NCI-H128 (cell line): Measurements from ENCODE around the gene FMN1.
"Not testable (repeated sequence)": the region's sequence is repeated elsewhere in the genome, so short reads cannot be mapped to it uniquely, and the experiment has no call there.

Experiments
- DNase-seq: peaks from one replicate; lab custom pipeline; 2025; ENCODE audit not compliant: unreplicated experiment; lab: John Stamatoyannopoulos, UW

The FMN1 gene

DNA sequence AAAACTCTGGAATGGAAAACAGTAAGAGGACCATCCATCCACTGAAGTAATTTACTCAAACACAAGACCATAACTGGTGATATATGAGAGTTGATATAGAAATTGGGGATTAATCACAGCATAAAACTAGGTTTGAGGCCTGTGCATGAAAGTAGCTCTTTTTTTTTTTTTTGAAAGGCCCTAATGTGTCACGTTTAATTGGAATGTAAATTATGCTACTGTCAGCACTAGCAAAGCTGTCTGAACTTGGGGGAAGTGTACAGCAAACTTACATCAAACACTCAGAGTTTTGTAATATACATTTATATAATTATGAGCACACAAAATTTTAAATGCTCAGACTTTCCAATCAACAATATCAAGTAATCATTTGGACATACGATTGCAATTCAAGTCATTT, 322.6 kb downstream of the FMN1 start:
- no peak for DNase-seq

DNA sequence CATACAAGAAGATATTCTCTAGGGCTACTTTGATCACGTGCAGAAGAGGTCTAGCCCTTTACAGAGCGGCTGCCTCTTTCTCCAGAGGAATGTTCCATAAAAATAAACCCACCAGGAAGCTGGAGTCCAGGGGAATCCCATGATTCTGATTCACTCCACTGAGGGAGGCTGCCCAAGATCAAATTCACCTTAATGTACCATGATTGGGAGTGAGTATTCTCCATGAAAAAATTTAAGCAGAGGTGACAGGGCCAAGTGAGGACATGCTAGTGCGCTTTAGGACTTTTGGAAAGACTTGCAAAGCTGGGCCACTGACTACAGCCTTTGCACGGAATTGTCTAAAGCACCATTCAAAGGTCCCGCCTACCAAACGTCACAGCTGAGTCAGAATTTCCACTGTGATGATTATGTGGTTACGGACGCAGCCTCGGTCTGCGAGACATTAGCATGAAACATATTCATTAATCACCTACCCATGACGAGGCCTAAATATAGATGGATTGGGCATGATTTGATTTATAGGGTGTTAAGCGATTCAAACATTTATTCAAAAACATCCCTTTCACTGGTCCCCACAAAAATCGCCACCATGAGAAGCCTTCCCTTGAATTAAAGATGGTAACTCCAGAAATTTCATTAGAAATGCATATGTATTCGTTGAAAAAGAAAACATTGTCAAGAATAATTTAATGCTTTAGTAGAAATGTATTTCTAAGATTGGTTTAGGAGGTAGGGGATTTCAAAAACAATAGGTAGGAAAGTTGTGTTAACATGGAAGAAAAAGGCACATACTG, 324.1 kb downstream of the FMN1 start:
- DNase-seq = no peak

DNA sequence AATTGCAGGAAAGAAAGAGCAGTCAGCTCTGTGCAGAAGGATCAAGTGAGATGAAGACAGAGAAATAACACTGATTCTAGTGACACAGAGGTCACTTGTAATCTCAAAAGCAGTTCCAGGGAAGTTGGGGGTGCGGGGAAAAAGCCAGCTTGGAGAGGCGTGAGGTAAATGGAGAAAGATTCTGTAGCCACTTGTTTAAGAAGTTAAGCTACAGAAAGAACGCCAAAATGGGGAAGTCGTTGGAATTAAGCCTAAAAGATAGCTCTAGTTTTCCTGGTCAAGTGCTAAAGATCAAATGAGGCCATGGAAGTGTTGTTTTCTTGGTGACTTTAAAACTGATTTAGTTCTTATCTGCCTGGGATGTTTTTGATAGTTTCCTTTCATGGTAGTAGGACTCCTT, 324.7 kb downstream of the FMN1 start:
- DNase-seq = no peak

DNA sequence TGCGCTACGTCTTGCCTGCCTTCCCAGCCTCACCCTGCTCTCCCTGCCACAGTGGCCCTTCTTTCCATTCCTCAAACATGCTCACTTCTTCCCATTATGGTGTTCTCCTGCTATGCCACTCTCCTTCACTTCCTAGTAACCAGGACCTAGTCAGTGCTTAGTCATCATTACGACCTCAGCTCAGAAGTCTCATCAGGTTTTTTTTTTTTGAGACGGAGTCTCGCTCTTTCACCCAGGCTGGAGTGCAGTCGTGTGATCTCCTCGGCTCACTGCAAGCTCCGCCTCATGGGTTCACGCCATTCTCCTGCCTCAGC, 327.2 kb downstream of the FMN1 start:
- DNase-seq = no peak

DNA sequence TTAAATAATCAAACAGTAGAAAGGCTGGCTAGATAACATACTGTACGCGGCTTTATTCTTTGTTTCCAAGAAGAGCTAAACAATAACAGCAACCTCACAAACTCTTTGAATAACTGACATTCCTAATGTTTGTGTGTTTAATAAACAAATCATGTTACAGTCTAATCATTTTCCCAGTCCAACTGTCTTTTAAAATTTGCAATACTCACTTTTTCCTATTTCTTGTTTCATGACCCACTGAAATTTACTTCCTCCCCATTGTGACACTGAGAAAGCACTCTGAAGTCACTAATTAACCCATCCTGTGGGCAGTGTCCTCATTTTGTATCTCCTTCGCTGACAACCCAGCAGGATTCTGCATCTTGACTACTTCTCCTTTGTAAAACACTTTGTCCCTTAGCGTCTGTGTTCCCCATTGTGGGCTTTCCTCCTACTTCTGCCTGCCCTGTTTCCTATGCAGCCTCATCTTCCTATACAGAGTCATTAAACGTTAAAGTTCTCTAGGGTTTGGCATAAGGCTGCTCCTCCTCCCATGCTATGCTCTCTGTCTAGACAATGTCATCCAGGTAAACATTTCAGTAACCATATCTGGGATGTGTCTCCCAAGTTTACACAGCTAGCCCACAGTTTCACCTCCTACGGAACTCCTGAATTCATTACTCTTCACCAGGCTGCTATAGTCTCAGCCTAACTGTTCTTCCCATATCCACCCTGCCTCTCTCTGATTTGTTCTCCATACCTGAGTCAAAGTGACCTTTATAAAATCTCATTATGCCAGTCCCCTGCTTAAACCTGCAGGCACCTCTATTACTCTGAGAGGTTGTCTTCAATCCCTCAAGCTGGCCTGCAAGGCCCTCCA, 327.8 kb downstream of the FMN1 start:
- no peak for DNase-seq

DNA sequence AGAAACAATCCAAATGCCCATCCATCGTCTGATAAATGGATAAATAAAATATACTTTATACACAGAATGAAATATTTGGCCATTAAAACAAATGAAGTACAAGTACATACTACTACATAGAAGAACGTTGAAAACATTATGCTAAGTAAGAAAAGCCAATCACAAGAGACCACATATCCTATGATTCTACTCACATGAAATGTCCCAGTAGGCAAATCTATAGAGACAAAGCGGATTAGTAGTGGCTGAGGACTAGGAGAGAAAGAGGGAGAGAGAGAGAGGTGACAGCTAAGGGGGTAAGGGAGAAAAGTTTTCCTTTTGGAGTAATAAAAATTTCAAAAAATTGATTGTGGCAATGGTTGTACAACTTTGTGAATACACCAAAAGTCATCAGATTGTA, 329.7 kb downstream of the FMN1 start:
- no peak for DNase-seq

DNA sequence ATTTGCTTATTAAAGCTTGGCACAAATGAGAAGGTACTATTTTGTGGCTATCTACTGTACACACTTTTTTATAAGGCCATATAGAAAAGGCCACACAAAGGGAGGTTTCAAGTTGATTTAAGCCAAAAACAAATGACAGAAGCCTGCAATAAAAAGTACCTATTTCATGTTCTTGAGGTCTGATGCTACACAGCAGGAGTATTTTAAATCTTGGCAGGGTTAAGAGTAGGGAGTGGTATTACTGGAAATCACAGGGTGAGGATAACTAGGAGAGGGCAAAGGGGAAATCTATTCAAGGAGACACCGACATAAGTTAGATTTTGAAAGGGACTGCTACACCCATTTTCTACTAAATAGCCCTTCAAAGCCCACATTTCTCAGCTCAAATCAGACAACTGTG, 330.5 kb downstream of the FMN1 start:
- no peak for DNase-seq

DNA sequence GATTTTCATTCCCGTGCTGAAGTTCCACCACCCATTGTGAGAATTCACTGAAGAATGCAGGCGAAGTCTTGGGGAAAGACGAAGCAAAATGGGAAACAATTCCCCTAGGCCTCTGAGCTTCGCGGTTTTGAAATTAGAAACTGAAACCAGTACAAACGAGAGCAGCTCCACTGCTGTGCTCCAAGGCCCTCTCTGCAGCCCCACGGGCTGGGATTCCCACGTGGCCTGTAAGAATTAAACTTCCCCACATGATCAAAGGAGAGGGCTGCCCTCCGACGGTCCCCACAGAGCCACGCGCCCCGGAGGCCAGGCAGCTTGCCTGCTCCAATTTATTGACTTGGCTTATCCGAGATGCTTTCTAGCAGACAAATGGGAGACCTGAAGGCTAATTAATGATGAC, 332.8 kb downstream of the FMN1 start:
- no peak for DNase-seq

DNA sequence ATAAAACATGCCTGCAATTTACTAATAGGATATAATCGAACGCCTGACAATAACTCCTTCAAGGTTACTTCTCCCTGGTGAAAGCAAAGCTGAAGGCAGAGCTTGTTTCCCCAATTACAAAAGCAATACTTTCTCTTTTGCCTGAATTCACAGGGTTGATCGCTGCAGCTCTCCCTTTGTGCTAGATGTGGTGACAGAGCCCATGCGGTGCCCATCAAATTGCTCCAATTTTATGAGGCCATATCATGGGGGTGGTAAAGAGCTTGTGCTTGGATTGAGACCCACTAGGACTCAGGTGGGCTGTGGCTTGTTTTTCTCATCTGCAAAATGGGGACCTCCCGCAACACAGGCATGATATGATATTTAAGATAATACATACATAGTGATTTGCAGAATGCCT, 333.3 kb downstream of the FMN1 start:
- no peak for DNase-seq

DNA sequence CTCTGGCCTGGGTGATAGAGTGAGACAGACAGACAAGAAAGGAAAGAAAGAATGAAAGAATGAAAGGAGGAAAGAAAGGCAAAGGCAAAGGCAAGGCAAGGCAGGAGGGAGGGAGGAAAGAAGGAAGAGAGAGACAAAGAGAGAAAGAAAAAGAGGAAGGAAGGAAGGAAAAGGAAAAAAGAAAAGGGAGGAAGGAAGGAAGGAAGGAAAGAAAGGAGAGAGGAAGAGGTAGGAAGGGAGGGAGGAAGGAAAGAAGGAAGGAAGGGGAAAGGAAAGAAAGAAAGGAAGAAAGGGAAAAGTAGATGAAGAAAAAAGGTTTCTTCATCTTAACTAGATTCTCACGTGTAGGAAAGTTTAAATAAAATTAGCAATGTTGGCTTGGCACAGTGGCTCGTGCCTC, 334.5 kb downstream of the FMN1 start:
- DNase-seq = no peak

DNA sequence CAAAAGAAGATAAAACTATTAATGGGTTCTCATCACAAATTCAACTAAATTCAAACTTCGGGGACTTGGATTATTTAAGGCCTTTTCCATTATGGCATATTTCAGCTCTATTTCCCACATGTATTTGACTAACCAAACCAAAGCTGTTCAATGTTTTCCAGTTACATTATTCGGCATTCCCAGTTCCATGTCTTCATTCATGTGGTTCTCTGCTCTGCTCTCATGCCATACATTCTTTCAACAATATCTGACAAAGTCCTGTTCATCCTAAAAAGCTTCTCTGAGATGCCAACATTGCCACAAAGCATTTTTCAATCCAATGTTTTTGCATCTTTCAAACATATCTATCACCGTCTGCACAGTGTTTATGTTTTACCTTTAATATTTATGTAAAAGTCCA, 335.3 kb downstream of the FMN1 start:
- no peak for DNase-seq

DNA sequence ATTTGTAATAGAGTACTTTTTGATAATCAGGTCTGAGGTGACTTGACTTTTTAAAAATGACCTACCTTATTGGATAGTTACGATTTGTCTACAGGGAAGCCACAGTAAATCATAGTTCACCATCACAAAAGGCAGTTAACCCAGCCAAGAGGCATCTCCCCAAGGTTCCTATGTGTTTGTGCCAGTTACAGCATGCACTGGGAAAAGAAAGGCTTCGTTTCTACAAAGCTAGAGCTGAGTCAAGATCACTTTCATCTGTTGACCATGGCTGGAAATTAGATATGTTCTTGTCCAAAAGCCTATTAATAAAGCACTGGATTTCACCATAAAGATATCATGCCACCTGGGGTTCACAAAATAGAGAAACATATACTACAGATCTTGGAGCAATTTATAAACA, 336.8 kb downstream of the FMN1 start:
- no peak for DNase-seq

DNA sequence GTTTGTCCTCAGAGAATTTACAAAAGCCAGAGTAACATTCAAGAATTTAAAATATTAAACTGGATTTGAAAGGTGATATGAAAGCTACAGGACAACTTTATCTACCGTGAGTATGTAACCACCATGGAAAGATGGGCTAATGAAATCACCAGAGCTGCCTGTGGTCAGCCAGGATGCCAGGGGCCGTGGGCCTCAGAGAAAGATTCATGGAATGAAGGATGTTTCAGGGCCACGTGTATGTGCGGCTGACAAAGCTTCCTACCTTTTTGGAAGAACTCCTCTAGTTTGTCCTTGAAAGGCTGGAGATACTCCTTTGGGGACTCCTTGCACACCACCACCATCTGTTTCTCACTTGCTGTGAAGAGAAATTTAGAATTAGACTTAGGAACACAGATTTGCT, 337.8 kb downstream of the FMN1 start:
- DNase-seq = no peak

DNA sequence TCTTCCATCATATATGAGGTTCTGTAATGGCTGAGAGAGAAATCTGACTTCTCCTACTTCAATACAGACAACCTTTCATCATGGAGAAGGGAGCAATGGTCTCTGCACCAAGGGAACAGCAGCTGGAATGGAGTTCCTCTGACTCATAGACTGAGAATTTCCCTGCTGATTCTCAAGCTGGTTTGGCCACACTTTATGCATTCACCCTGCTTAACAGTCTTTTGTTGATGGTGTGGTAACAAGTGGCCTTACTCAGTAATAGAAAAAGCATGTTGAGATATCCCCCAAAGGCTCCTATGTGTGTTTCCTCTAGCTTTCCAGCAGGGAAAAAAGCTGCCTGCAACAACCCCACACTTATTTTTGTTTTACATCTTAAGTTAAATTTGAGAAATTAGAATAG, 338.6 kb downstream of the FMN1 start:
- DNase-seq = no peak

DNA sequence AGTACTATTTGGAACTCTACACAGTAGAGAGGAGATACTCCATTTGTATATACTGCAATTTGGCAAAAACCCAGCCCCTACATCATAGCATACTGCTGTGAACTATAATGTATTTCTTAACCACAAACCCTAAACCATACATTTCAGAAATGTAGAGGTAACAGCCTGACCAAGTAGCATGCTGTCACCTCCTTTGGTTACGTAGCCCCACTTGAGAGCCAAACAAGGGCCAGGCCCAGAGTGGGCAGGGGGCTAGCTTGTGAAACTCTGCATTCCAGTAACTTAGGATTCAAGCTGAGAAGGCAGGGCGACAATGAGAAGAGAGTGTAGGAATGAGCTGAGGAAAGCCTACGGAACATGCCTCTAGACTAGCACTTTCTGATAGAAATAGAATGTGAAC, 340.9 kb downstream of the FMN1 start:
- no peak for DNase-seq

DNA sequence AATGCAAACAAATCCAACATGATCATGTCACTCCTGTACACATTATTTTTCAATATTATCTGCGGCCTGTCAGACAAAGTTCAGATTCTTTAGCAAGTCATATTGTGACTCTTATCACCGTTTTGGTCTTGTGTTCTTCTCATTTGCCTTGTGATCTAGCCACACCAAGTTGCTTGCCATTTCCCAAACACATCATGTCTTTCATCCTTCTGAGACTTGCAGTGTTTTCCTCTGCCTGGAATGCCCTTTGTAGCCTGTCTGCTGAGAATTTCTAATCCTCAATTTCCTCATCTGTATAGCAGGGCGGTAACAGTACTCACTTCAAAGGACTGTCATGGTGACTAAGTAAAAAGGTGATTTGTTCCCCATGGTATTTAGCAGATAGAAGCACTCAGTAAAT, 341.7 kb downstream of the FMN1 start:
- DNase-seq = no peak

DNA sequence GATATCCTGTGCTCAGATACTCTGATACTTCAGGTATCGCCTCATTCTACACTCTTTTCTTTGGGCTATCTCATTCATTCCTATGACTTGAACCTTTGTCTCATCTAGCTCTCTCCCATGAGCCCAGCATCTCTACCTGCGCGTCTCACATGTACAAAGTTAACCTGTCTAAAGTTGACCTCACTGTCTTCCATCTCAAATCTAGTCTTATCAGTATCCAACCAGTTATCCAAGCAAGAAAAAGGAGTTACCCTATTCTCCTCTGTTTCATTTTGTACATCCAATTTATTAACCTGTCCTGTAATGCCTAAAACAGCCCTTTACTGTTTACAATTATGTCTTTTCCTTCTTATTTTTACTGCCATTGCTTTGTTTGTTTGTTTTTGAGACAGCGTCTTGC, 342.5 kb downstream of the FMN1 start:
- DNase-seq = no peak

DNA sequence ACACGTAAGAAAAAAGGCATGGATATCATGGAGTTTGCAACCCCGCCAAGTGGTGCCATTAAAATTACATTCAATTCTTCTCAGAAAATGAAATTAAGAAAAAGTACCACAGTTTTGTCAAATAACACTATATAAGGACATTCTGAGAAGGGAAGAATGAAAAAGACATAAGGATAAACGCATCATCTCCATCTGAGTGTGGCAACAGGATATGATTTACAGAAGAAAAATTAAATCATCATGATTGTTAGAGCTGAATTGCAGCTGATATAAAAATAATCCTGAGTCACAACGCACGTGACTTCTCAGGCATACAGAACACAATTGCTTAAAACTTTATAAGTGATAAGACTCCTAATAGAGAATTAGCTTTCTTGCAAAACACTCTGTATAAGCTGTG, 342.9 kb downstream of the FMN1 start:
- DNase-seq = no peak

DNA sequence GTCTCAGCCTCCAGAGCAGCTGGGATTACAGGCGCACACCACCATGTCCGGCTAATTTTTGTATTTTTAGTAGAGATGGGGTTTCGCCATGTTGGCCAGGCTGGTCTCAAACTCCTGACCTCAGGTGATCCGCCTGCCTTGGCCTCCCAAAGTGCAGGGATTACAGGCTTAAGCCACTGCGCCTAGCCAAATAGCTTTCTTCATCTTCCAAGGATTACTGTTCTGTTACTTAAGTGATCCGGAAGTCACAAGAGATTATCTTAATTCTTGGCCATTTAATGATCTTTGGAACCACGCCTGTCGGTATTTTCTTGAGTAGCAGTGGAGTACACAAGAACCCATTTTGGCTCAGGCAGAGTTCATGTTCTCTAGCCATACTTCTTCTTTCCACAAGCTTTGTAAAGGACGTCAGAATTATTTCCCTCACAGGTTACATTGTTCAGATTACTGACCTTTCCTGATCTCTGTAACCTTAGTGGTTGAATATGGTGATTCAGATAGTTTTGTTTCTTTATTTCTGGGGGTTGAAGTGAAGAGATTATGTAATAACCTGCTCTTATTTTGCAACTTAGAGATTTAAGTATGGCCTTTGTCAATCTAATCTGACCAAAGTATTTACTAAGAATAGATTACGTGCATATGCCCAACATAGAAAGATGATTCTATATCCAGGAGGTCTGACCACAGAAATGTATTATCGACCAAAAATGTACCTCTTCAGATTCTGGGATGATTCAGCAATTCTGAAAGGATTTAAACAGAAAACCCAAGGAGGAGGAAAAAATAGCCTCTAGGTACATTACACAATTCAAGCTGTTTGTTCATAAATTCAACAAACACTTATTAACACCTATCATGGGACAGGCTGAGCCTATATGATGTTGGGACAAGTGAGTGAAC, 344.5 kb downstream of the FMN1 start:
- no peak for DNase-seq

DNA sequence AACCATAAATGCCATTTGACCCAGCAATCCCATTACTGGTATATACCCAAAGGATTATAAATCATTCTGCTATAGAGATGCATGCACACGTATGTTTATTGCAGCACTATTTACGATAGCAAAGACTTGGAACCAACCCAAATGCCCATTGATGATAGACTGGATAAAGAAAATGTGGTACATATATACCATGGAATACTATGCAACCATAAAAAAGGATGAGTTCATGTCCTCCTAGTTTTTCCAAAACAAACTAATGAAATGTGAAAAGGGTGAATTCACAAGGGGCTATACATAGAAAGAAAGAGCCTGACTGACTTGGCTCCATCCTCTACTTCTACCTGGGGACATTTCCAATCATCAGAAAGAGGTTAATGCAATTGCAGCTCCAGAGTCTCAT, 347.8 kb downstream of the FMN1 start:
- not testable (repeated sequence) for DNase-seq

DNA sequence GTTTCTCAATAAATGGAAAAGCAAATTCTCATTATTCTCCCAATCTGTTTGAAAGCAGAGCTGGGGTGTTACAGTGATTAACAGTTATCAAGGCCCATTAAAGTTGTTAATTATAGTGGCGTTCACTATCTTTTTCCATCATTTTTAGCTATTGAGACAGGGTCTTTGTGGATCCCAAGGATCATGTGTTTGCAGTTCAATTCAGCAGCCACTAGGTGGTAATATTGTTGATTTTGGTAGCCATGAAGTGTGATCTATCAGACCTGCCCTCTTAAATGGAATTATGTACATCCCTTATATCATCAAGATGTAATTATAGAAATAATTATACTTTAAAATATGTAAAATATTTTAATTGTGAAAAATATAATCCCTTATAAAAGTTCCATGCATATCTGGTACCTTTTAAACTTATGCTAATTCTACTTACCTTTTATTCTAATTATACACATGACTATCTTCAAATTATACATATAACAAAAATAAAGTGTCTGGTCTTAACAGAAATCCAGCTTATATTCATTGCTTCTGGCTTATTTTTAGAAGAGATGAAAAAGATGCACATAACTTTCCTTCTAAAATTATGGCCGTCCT, 350.3 kb downstream of the FMN1 start:
- no peak for DNase-seq
